KOPT-K1 (cell line): ENCODE measurements around the gene PSMA5.
"Not testable (repeated sequence)": the region's sequence is repeated elsewhere in the genome, so short reads cannot be mapped to it uniquely, and the experiment has no call there.

ENCODE experiments used
- H3K27ac ChIP-seq: fragments of 200-600 bp; sonication (generic); 2 replicates; pipeline ENCODE4 v1.5.1; 2016; ENCODE audit warnings: antibody characterized with exemption, mild to moderate bottlenecking, low read depth, low read length; ENCODE audit not compliant: poor library complexity, severe bottlenecking
- H3K36me3 ChIP-seq: fragments of 200-600 bp; sonication (generic); 2 replicates; pipeline ENCODE4 v1.5.1; 2017; ENCODE audit warnings: antibody characterized with exemption, mild to moderate bottlenecking, low read length, moderate library complexity; ENCODE audit not compliant: insufficient read depth
- H3K9me3 ChIP-seq: fragments of 200-600 bp; sonication (generic); 2 replicates; pipeline ENCODE4 v1.5.1; 2017; ENCODE audit warnings: antibody characterized with exemption, low read length, mild to moderate bottlenecking; ENCODE audit not compliant: insufficient read depth, poor library complexity, severe bottlenecking

The PSMA5 gene

DNA sequence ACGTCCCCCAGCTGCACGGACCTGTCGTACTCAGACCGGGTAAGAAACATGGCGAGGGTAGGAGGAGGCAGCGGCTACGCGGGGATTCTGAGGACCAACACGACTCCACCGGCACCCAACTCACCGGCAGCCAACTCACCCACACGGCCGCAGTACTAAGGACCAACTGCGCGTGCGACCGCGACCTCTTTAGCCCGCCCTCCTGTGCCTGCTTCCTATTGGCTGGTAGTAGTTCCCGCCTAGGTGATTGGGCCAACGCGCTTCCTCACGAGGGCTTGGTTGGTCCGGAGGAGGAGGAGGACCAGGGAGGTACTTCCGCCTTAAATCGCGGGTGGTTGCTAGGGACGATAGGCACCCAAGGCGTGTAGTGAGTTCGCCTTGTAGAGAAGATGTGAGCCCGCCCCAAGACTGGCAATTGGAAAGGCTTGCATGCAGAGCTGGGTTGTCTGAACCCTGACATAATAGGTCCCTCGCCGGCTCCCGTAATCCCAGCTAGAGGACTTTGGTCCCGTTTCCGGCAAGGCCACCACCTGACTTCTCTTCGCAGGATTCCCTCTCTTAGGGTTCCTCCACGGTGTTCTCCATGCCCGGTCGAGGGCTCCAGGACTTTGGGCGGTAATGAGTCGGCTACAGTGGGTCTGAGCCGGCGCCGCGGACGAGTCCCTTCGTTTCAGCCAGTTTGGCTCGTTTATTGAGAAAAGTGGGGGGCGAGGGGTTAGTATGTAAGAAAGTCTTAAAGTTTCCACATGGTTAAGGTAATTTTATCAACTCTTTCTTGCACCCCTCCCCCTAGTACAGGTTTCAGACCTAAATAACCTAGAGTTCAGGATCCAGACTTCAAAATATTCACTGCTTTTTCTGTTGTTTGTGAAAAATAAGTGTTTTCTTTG is at the start of gene PSMA5:
PSMA5 (minus strand) TSS at position 168 of the 890 bp plus-strand sequence; CDS start at position 50, 118 bp downstream.
- peaks cover 27% of the 10 kb centered on the region for H3K36me3 ChIP-seq
- H3K27ac ChIP-seq = peak within 1 kb of the TSS; percentile 77
- no peaks in the 10 kb centered on the region for H3K9me3 ChIP-seq

DNA sequence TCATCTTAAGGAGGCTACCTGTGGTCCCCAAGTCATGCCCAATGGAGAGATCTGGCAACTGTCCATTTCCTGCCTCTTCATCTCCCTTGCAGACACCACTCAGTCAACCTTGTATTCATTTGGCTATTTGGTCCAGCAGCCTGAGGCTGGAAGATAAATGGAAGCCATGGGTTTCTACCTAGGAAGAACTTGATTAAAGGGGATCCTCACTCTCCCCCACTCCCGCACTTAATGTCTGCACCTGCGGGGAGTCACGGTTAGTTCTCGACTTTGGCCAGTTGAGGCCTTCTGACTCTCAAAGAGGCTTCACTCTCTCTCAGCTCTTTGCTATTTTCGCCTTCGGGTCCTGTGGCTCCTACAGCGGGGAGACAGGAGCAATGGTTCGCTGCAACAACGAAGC is 49.0 kb upstream of the PSMA5 start:
- Histone ChIP-seq H3K9me3 (no peaks in the 10 kb centered on the region), H3K27ac (no peak overlapping the region), H3K36me3 (no peaks in the 10 kb centered on the region)

DNA sequence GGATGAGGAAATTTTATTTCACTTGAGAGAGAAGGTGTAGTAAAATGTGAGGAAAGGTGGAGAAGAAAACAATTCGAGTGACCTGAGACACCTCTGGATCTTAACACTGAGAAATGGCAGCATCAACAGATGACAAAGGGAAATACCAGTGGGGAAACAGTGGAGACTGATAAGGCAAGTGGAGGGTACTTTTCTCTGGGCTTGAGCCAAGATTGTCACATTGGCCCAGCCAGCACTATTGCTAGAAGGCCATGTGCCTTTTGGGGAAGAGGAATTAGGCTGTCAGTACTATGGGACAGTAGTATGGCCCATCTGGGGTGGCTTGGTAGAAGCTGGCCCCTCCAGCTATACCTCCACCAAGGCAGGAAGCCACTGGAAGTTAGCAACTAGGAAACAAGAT is 48.4 kb upstream of the PSMA5 start:
- Histone ChIP-seq H3K9me3 (no peaks in the 10 kb centered on the region), H3K27ac (no peak overlapping the region), H3K36me3 (no peaks in the 10 kb centered on the region)

DNA sequence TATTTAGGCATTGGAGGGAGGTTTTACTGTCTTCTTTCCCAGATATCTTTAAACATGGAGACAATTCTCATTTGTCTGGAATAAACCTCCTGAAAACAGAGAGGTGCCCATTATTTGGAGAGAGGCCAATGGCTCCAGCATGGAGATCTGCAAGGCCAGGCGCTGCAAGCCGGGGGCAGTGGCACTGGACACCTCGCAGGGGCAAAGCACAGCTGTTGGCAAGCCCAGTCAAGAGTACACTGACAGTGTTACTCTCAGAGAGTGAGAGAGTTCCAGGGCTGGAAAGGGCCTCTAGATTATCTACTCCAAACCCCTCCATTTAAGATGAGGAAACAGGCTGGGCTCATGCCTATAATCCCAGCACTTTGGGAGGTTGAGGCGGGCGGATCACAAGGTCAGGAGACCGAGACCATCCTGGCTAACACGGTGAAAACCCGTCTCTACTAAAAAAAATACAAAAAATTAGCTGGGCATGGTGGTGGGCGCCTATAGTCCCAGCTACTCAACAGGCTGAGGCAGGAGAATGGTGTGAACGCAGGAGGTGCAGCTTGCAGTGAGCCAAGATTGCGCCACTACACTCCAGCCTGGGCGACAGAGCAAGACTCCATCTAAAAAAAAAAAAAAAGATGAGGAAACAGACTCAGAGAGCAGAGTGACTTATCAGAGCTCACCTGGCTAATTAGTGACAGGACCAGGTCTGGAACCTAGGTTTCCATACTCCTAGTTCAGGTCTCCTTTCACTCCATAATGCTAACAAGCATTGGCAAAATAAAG is 47.2 kb upstream of the PSMA5 start:
- not testable (repeated sequence) for H3K9me3 ChIP-seq, H3K27ac ChIP-seq, H3K36me3 ChIP-seq

DNA sequence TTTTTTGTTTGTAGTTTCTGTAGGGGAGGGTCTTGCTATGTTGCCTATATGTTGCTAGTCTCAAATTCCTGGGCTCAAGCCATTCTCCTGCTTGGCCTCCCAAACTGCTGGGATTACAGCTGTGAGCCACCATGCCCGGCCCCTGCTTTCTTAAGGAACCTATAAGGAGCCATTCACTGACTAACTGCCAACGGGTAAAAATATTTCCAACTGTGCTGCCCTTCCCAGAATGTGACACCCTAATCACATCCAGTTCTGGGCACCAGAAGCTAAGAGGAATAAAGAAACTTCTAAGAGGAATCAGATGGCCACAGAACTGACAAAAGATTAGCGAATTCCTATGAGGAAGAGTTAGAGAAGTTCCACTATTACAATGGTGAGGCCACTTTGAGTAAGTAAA is 46.5 kb upstream of the PSMA5 start:
- no peak overlapping the region for H3K27ac ChIP-seq

DNA sequence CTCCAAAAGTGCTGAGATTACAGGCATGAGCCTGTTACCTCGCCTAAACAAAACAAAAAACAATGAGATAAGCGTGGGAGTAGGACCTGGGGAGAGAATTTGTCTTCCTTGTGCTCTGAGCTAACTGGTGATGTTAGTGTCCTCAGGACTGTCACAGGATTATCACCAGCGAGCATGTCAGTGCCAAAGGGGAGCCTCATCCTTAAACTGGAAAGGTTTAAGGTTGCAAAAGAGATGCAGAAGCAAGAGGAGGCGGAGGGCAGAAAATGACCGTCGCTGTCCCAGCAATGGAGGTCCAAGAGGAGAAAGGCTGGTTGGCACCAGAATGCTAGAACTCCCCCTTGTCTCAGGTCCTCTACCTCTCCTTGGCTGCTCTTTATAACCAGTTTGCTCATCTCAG is 44.0 kb upstream of the PSMA5 start:
- H3K27ac ChIP-seq = no peak overlapping the region
- H3K9me3 ChIP-seq = no peaks in the 10 kb centered on the region
- H3K36me3 ChIP-seq = no peaks in the 10 kb centered on the region

More for the DNA sequence above, 46.5 kb upstream of the PSMA5 start:
- no peaks in the 10 kb centered on the region for H3K9me3 ChIP-seq
- no peaks in the 10 kb centered on the region for H3K36me3 ChIP-seq

DNA sequence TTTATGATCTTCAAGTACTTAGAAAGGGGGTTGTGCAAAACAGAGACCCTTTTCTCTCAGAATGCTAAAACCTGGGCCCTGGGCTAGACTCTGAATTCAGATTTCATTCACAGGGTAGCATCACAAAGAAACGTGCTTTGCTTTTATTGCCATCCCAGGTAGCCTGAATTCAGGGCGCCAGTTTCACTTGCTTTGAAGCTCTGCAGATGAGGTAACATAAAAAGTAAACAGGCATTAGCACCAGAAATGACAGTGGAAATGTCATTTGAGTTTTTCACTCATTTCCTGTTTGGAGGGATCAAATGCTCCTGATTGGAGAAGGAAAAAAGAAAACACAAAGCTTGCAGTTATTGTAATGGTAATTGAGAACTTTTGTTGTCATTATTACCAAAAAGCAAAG is 42.7 kb upstream of the PSMA5 start:
- Histone ChIP-seq H3K36me3 (no peaks in the 10 kb centered on the region), H3K27ac (no peak overlapping the region), H3K9me3 (no peaks in the 10 kb centered on the region)

DNA sequence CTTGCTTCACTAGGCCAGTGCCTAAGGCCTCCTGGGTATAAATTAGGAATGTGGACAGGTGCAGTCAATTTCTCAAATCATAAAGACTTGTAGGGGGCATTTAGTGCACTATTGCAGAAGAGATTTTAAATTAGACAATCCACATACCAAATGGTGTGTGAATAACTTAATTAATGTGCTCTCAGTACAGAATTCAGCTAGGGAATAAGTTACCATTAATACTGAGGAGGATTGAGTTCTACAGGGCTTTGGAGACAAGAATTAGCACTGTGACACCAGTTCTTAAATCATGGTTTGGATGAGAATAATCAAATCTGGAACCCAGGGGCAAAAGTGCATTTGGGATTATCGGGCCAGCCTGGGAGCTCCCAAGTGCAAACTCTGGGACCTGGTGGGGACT is 41.8 kb upstream of the PSMA5 start:
- no peaks in the 10 kb centered on the region for H3K36me3 ChIP-seq
- H3K9me3 ChIP-seq = no peaks in the 10 kb centered on the region
- H3K27ac ChIP-seq = no peak overlapping the region

DNA sequence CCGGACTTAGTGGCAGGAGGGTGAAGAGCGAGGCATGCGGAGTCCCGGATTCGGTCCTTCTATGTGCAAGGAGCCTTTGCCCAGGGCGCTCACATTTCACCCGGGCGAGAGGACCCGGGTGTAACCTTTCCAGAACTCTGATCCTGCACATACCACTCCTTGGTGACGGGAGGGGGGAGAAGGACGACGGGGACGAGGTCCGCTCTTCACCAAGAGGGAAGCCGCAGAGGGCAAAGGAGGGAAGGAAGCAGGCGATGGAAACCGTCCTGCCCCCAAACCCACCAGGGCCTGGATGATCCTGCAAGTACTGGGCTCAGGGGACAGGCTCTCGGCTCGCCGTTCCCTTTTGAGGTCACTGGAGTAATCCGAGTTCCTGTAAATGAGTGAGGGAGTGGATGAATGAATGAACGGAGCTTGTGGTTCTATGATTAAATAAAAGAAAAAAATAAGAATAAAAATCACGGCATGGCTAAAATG is 41.1 kb upstream of the PSMA5 start:
- Histone ChIP-seq H3K36me3 (no peaks in the 10 kb centered on the region), H3K9me3 (no peaks in the 10 kb centered on the region), H3K27ac (no peak overlapping the region)

DNA sequence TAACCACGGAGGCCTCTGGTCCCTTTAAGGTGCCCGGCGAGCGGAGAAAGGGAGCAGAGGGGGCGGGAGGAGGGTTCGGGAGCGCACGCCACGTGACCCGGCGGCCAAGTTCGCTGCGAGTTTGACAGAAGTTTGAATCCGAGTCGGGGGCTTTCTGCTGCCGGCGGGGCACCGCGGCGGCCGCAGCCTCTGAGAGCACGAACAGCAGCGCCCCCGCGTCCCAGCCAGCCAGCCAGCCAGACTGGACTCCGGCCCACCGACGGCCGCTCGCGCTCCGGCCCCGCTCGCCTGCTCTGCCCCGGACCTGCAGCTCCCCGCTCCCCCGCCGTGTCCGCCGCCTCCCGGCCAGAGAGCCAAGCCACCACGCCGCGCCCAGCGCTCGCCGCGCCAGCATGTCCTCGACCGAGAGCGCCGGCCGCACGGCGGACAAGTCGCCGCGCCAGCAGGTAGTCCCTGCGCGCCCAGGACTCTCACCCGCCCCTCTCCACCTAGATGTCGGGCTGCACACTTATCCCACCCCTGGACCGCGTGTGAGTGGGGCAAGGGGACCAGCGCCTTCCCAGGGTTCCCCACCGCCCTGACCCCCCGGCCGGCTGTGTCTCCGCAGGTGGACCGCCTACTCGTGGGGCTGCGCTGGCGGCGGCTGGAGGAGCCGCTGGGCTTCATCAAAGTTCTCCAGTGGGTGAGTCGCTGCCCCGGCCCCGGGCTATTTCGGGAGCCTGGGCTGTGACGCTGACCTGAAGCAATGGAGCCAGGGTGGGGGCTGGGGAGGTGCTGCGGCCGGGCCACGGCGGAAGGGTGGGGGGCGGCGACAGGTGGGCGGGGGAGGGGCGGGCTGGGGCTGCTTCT is 40.4 kb upstream of the PSMA5 start, which contains the start of gene SYPL2:
SYPL2 (plus strand) TSS at position 95 of the 849 bp plus-strand sequence; CDS start at position 393, 298 bp downstream.
- Histone ChIP-seq H3K27ac (no peak within 1 kb of the TSS), H3K9me3 (no peaks in the 10 kb centered on the region), H3K36me3 (no peaks in the 10 kb centered on the region)

DNA sequence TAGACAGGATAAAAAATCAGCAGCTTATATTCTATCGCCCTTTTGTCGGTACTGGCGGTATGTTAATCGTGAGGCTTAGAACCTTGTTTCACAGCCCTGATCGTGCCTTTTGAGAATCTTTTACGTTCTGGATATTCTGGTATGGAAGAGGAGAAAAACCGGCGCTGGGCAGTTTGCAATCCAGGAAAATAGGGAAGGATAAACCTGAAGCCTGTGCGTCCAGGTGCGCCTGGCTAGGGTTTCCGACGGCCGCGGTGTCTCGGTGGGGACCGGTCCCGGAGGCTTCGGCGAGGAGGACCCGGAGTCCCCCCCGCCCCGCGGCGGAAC is 39.8 kb upstream of the PSMA5 start:
- Histone ChIP-seq H3K27ac (no peak overlapping the region), H3K9me3 (peaks cover 3% of the 10 kb centered on the region), H3K36me3 (no peaks in the 10 kb centered on the region)

DNA sequence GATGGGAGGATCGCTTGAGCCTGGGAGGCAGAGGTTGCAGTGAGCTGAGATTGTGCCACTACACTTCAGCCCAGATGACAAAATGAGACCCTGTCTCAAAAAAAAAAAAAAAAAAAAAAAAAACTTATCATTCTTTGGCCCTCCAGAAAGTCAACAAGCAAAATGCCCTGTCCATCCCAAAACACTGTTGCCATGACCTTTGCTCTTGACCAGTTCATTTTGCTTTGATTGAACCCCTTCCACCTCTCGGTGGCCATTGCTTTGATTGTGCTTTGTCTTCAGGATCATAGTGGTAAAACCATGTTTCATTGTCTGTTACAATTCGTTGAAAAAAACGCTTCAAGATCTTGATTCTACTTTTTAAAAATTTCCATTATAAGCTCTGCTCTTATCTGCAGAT is 31.6 kb upstream of the PSMA5 start:
- H3K36me3 ChIP-seq = no peaks in the 10 kb centered on the region
- no peak overlapping the region for H3K27ac ChIP-seq
- H3K9me3 ChIP-seq = peaks cover 44% of the 10 kb centered on the region

DNA sequence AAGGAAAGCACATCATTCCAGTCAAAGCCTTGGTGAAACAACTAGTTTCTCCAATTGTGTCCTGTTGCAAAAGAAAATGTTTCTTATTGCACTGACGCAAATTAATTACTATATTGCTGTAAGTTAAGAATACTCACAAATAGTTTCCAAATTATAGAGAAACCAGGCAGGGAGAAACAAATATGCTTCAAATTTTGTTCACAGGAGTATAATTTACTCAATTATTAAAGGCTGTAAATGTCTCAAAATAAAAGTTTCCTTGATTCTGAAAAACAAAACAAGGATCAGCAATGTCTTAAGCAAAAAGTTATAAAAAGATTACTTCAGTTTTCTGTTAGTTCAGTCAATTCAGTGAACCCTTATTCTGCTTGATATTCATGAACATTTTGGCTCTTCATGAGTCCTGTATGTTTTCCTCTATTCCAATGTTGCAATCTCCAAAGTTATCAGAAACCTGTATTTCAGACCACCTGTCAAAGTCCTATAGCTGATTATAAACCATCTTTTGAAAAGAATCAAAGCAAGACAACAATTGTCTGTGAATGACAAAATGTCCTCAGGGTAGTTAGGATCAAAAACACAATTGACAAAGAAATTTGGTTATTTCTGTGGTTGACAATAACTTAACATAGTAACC is 28.4 kb upstream of the PSMA5 start:
- H3K36me3 ChIP-seq = no peaks in the 10 kb centered on the region
- H3K9me3 ChIP-seq = peaks cover 36% of the 10 kb centered on the region
- no peak overlapping the region for H3K27ac ChIP-seq

DNA sequence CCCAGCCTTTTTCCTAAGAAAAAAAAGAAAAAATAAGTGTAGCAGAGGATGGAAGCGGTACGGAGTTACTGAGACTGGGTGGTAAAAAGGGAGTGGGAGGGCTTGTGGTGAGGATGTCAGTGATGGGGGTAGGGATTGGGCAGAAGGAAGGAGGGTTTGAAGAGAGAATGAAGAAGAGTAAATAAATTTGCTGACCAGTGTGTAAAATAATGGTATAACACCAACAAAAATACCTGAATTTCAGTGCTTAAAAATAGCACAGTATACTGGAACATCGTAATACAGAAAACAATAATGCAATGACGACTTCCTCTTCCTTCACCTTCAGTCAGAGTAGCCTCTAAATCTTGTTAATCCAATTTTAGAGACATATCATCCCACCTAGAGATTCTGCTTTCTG is 21.3 kb upstream of the PSMA5 start:
- Histone ChIP-seq H3K36me3 (no peaks in the 10 kb centered on the region), H3K27ac (no peak overlapping the region), H3K9me3 (peaks cover 6% of the 10 kb centered on the region)
